HL-60/S4 treated with retinoic acid at 250 ng/mL for 4 days and 3 days (cell line): ENCODE data around the gene PRMT2.

ENCODE experiments used
- in situ Hi-C: fragments of 300-500 bp; cut with MboI; formaldehyde crosslinking; loops from 2 replicates; pipeline ENCODE4 v1.7.0; 2022; ENCODE audit warnings: low sequenced_read_pairs

PRMT2 gene

GRCh38 chr21:46635324-46636180 is at the start of gene PRMT2:
PRMT2 (plus strand) TSS chr21:46635674; CDS start chr21:46636952, 1,278 bp downstream.
- in situ Hi-C loops: no loop called here

GRCh38 chr21:46594276-46594675 is 41.2 kb upstream of the PRMT2 start:
- in situ Hi-C loops: no loop called here

- in situ Hi-C loops: no loop called here
Observed at GRCh38 chr21:46596201-46596600, 39.3 kb upstream of the PRMT2 start.

- in situ Hi-C loops: no loop called here
Observed at GRCh38 chr21:46597031-46597430, 38.4 kb upstream of the PRMT2 start.

GRCh38 chr21:46597896-46598343 is 37.6 kb upstream of the PRMT2 start:
- in situ Hi-C loops: no loop called here

- in situ Hi-C loops: no loop called here
Observed at GRCh38 chr21:46598581-46599572, 36.6 kb upstream of the PRMT2 start.

GRCh38 chr21:46600305-46600704 is 35.2 kb upstream of the PRMT2 start:
- in situ Hi-C loops: no loop called here

GRCh38 chr21:46600978-46601377 is 34.5 kb upstream of the PRMT2 start:
- in situ Hi-C loops: no loop called here

GRCh38 chr21:46603228-46603627 is 32.2 kb upstream of the PRMT2 start:
- in situ Hi-C loops: no loop called here

- in situ Hi-C loops: no loop called here
Observed at GRCh38 chr21:46604329-46604974, 31.0 kb upstream of the PRMT2 start.

GRCh38 chr21:46604975-46605766 is 30.3 kb upstream of the PRMT2 start, which contains the start of gene S100B:
S100B (minus strand) TSS chr21:46605082; CDS start chr21:46602415, 2,667 bp downstream.
- in situ Hi-C loops: no loop called here

- in situ Hi-C loops: no loop called here
Observed at GRCh38 chr21:46605767-46606426, 29.6 kb upstream of the PRMT2 start.

- in situ Hi-C loops: no loop called here
Observed at GRCh38 chr21:46606427-46606813, 29.1 kb upstream of the PRMT2 start.

- in situ Hi-C loops: no loop called here
Observed at GRCh38 chr21:46607636-46608035, 27.8 kb upstream of the PRMT2 start.

- in situ Hi-C loops: no loop called here
Observed at GRCh38 chr21:46608672-46609111, 26.8 kb upstream of the PRMT2 start.

GRCh38 chr21:46610018-46610701 is 25.3 kb upstream of the PRMT2 start:
- in situ Hi-C loops: no loop called here

GRCh38 chr21:46613391-46613790 is 22.1 kb upstream of the PRMT2 start:
- in situ Hi-C loops: no loop called here

- in situ Hi-C loops: no loop called here
Observed at GRCh38 chr21:46616050-46616449, 19.4 kb upstream of the PRMT2 start.

- in situ Hi-C loops: no loop called here
Observed at GRCh38 chr21:46616656-46617055, 18.8 kb upstream of the PRMT2 start.
